PFSK-1 (cell line): ENCODE data around the gene ARHGEF4.

Experiments
- REST ChIP-seq, 2 experiments: IDR thresholded peaks; 2 replicates each; pipeline versions ENCODE4 v1.6.1 to v1.8.0; 2011 to 2012; ENCODE audit warnings: low read depth in 2 of 2, low read length in 2 of 2, control low read depth in 1 of 2, inconsistent platforms in 1 of 2, mild to moderate bottlenecking in 1 of 2, moderate library complexity in 1 of 2; ENCODE audit not compliant: insufficient read depth in 1 of 2
- SIN3A ChIP-seq: IDR thresholded peaks from 2 replicates; pipeline ENCODE4 v1.6.1; 2012; ENCODE audit warnings: mild to moderate bottlenecking, low read length, moderate library complexity, borderline replicate concordance; ENCODE audit not compliant: insufficient read depth

- no peak for TF ChIP-seq REST (IDR thresholded peaks at IDR 0.05; ENCODE audit: insufficient read depth in 1 of 2, low read depth in 2 of 2, low read length in 2 of 2)
- 0 out of 2 replicates have a peak, but pooled peaks have one; percentile 26 for TF ChIP-seq SIN3A
These were observed 256.4 kb downstream of the ARHGEF4 start, which contains the start of gene FAM168B for GRCh38 chr2:131093006-131093695.
